Naive thymus-derived CD4-positive, alpha-beta T cell (primary cell): ENCODE results near the gene RPRD2. TPM values are rescaled to one million over a fixed set of nuclear protein-coding genes. Genes with fewer than 3 reads are reported as not detected.
A peak's percentile ranks its signal among the peaks of the same experiment; 100 is the strongest.

ENCODE experiments used
- ATAC-seq: fragments of 150-1000 bp; cut with Tn5 transposase; 2 replicates; pipeline ENCODE4 v1.10.0; 2021; ENCODE audit warnings: mild to moderate bottlenecking, moderate library complexity
- CTCF ChIA-PET: fragments of 350-600 bp; sonication (Branson Sonifier 250); formaldehyde crosslinking; loops from one replicate; lab custom pipeline; 2021; ENCODE audit warnings: antibody characterized with exemption; lab: Charles Lee
- POLR2A ChIA-PET: fragments of 350-600 bp; sonication (Branson Sonifier 250); formaldehyde crosslinking; loops from one replicate; lab custom pipeline; 2021; ENCODE audit warnings: antibody characterized with exemption, inconsistent platforms; lab: Charles Lee
- DNase-seq, 9 donors: peaks; one replicate each; pipeline versions ENCODE4 v3.0.0 to v3.0.0-alpha.2; 2020 to 2022; ENCODE audit warnings: mixed read lengths in 1 of 9
- H3K27ac ChIP-seq: one replicate; pipeline ENCODE4 v1.7.0; 2013; ENCODE audit warnings: mild to moderate bottlenecking, low read depth, low read length, moderate library complexity
- H3K27me3 ChIP-seq, 2 donors: one replicate each; pipeline ENCODE4 v1.7.0; 2013; ENCODE audit warnings: low read length in 2 of 2, mild to moderate bottlenecking in 2 of 2, moderate library complexity in 2 of 2; ENCODE audit not compliant: control insufficient read depth in 2 of 2, insufficient read depth in 2 of 2
- H3K36me3 ChIP-seq, 3 experiments: 1 replicate in 2 of 3; 2 replicates in 1 of 3; pipeline ENCODE4 v1.7.0; 2013; ENCODE audit warnings: low read length in 3 of 3, mild to moderate bottlenecking in 3 of 3, moderate library complexity in 1 of 3; ENCODE audit not compliant: insufficient read depth in 3 of 3, control insufficient read depth in 2 of 3
- H3K4me1 ChIP-seq, 2 donors: one replicate each; pipeline ENCODE4 v1.7.0; 2013; ENCODE audit warnings: low read length in 2 of 2, mild to moderate bottlenecking in 2 of 2, moderate library complexity in 1 of 2; ENCODE audit not compliant: control insufficient read depth in 2 of 2, insufficient read depth in 2 of 2
- H3K4me3 ChIP-seq: 2 replicates; pipeline ENCODE4 v1.7.0; 2013; ENCODE audit warnings: mild to moderate bottlenecking, low read length
- H3K9me3 ChIP-seq, 3 experiments: 1 replicate in 2 of 3; 2 replicates in 1 of 3; pipeline ENCODE4 v1.7.0; 2013; ENCODE audit warnings: low read length in 3 of 3; ENCODE audit not compliant: control insufficient read depth in 2 of 3
- H3K27ac Mint-ChIP-seq, 9 donors: one replicate each; pipeline ENCODE4 v1.8.0; 2020 to 2022; ENCODE audit warnings: mixed read lengths in 9 of 9, mild to moderate bottlenecking in 8 of 9, moderate library complexity in 5 of 9, inconsistent platforms in 2 of 9
- H3K27me3 Mint-ChIP-seq, 5 donors: one replicate each; pipeline ENCODE4 v1.8.0; 2021 to 2022; ENCODE audit warnings: mixed read lengths in 5 of 5, mild to moderate bottlenecking in 1 of 5
- H3K36me3 Mint-ChIP-seq, 5 donors: one replicate each; pipeline ENCODE4 v1.8.0; 2020 to 2022; ENCODE audit warnings: mixed read lengths in 5 of 5, mild to moderate bottlenecking in 3 of 5, inconsistent platforms in 1 of 5
- H3K4me1 Mint-ChIP-seq, 7 donors: one replicate each; pipeline ENCODE4 v1.8.0; 2020 to 2022; ENCODE audit warnings: mixed read lengths in 7 of 7, mild to moderate bottlenecking in 3 of 7, inconsistent platforms in 1 of 7
- H3K4me3 Mint-ChIP-seq, 10 donors: one replicate each; pipeline ENCODE4 v1.8.0; 2020 to 2022; ENCODE audit warnings: mild to moderate bottlenecking in 10 of 10, mixed read lengths in 10 of 10, moderate library complexity in 6 of 10, inconsistent platforms in 2 of 10
- H3K9me3 Mint-ChIP-seq, 11 donors: one replicate each; pipeline ENCODE4 v1.8.0; 2020 to 2022; ENCODE audit warnings: mixed read lengths in 11 of 11, mild to moderate bottlenecking in 4 of 11, inconsistent platforms in 1 of 11, moderate library complexity in 1 of 11
- intact Hi-C, 2 donors: fragments of 100-400 bp; cut with micrococcal nuclease; formaldehyde crosslinking; loops; one replicate each; pipeline ENCODE4 v1.15.1; 2023
- polyA plus RNA-seq, 2 donors: library from polyadenylated mRNA; unstranded; fragments of 300-500 nt; fragmentation: Illumina TruSeq; gene quantifications; one replicate each; pipeline ENCODE4 v1.2.3, GENCODE V29; 2021
- total RNA-seq, 6 experiments: library from RNA in 5 of 6; stranded (reverse) in 5 of 6; gene quantifications; 1 replicate in 5 of 6; 2 replicates in 1 of 6; pipeline ENCODE4 v1.2.3 and lab custom pipeline; 2021 to 2026

The RPRD2 gene
- total and polyA plus RNA-seq, 7 experiments from 2014 or later = 27.5 to 62.2 (median 40.6) TPM

DNA sequence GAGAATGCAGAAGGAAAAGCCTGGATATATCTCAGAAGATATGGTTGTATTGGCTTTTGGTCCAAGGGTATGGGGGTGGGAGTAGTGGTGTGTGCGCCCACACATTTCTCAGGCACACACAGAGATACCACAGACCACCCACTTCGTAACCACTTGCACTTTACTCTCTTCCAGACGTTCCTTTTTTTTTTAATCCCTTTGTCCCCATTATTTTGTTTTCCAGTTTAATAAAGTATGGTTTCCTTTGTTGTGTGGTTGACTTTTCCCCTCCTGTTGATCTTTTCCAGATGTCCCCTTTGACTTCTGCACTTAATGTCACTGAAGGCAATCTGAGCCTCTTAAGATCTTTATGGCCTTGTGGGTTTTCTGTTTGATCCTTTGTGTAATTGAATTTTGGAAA is 112.8 kb downstream of the RPRD2 start:
- no peaks in the 10 kb centered on the region for H3K27me3 ChIP-seq
- H3K9me3 ChIP-seq = no peaks in the 10 kb centered on the region
- Mint-ChIP-seq H3K36me3 (peaks cover 0 to 9% (median 2%) of the 10 kb centered on the region in 5 donors), H3K9me3 (peaks cover 0 to 4% (median 0%) of the 10 kb centered on the region in 11 donors), H3K4me3 (no peak overlapping the region), H3K4me1 (peaks cover 2 to 21% (median 16%) of the 10 kb centered on the region in 7 donors), H3K27me3 (no peaks in the 10 kb centered on the region), H3K27ac (peak overlapping the region in 7 of 9 donors; percentile 2 to 86 (median 73))
- peaks cover 4 to 22% (median 5%) of the 10 kb centered on the region in 3 experiments for H3K36me3 ChIP-seq
- peak overlapping the region; percentile 39 for H3K27ac ChIP-seq
- CTCF ChIA-PET = no interaction called here
- H3K4me1 ChIP-seq = no peaks in the 10 kb centered on the region
- intact Hi-C loops = no loop called here
- no peak for ATAC-seq
- no peak for DNase-seq
- no peak overlapping the region for H3K4me3 ChIP-seq
- POLR2A ChIA-PET = no interaction called here

DNA sequence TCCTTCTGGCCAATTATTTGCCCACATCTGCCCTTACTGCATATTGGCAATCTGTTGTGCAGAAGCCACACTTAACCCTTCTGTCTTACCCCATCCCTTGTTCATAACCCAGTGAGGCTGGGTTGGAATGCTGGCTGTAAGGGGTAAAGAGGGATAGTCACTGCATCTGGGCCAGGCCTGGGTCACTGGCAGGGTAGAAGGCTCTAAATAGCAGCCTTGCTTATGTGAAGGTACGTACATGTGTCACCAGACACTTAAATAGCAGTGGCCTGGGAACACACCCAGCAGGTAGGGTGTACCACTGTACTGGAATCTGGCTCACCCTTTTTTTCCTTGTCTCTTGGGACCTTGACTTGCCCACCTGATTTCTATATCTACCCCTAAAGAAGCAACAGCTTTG is 113.4 kb downstream of the RPRD2 start:
- ATAC-seq = no peak
- Mint-ChIP-seq H3K27ac (peak overlapping the region in 8 of 9 donors; percentile 30 to 86 (median 77)), H3K9me3 (peaks cover 0 to 5% (median 0%) of the 10 kb centered on the region in 11 donors), H3K4me1 (peaks cover 2 to 21% (median 16%) of the 10 kb centered on the region in 7 donors), H3K36me3 (peaks cover 0 to 3% (median 0%) of the 10 kb centered on the region in 5 donors), H3K4me3 (no peak overlapping the region), H3K27me3 (no peaks in the 10 kb centered on the region)
- Histone ChIP-seq H3K4me1 (no peaks in the 10 kb centered on the region), H3K27ac (peak overlapping the region; percentile 39), H3K36me3 (peaks cover 0 to 16% (median under 1%) of the 10 kb centered on the region in 3 experiments), H3K27me3 (no peaks in the 10 kb centered on the region), H3K9me3 (no peaks in the 10 kb centered on the region), H3K4me3 (no peak overlapping the region)
- no peak for DNase-seq
- intact Hi-C loops = no loop called here
- POLR2A ChIA-PET = no interaction called here
- CTCF ChIA-PET = no interaction called here

DNA sequence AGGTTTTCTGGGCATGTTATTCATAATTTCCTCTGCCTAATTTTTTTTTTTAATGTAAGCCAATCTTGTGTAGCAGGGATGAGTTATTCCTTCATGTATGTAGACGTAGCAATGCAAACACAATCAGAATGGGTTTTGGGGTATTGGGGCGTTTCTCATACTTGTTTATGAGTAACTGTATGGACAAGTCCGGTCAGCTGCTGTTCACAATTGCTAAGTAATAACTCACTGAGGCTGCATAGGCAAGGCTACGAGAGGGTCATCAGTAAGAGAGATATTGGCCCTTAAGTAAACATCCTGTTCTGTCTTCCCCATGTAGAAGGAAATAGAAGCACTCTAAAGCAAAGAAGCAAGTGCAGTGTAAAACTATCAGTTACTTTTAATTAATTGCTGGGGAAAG is 113.8 kb downstream of the RPRD2 start:
- H3K9me3 Mint-ChIP-seq = peaks cover 0 to 5% (median 0%) of the 10 kb centered on the region in 11 donors
- Histone ChIP-seq H3K27me3 (no peaks in the 10 kb centered on the region), H3K4me1 (no peaks in the 10 kb centered on the region), H3K9me3 (no peaks in the 10 kb centered on the region), H3K36me3 (peaks cover 0 to 12% (median 0%) of the 10 kb centered on the region in 3 experiments), H3K27ac (peak overlapping the region; percentile 39), H3K4me3 (no peak overlapping the region)
- no peaks in the 10 kb centered on the region for H3K27me3 Mint-ChIP-seq
- H3K36me3 Mint-ChIP-seq = no peaks in the 10 kb centered on the region
- ChIA-PET POLR2A (no interaction called here), CTCF (no interaction called here)
- intact Hi-C loops = no loop called here
- DNase-seq = no peak
- peak overlapping the region in 8 of 9 donors; percentile 30 to 86 (median 77) for H3K27ac Mint-ChIP-seq
- H3K4me3 Mint-ChIP-seq = no peak overlapping the region
- ATAC-seq = peak; percentile 14
- peaks cover 2 to 21% (median 16%) of the 10 kb centered on the region in 7 donors for H3K4me1 Mint-ChIP-seq

DNA sequence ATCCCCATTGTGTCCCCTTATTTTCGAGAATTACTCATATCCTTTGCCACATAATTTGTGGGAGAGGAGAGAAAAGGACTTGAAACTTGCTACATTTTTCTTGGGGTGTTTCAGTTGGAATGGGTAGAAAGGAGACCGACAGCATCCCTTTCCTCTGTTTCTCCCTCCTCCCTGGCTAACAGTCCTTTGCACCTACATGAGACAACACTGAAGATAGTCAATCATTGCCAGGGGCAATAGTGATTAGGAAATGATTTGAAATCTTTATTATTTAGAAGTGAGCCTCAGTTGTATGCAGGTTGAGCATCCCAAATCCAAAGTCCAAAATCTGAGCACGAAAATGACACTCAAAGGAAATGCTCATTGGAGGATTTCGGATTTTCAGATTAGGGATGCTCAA is 115.4 kb downstream of the RPRD2 start:
- POLR2A ChIA-PET = no interaction called here

DNA sequence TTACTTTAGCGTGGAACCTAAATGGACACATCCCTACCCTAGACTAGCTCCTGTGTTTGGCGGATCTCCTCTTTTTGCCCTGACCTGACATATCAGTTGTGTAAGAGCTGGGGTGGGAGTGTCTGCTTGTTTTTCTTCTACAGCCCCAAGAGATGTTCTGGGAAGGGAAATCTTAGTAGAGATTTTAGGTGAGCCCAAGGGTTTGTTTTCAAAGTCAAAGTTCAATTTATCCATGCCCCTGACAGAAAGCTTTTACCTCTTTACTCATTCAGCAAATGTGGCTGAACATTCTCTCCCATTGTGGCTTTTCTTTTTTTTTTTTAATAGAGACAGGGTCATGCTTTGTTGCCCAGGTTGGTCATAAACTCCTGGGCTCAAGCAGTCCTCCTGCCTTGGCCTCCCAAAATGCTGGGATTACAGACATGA is 116.0 kb downstream of the RPRD2 start:
- no peaks in the 10 kb centered on the region for H3K27me3 ChIP-seq
- no peak overlapping the region for H3K27ac ChIP-seq
- H3K9me3 ChIP-seq = no peaks in the 10 kb centered on the region
- no peaks in the 10 kb centered on the region for H3K27me3 Mint-ChIP-seq
- H3K27ac Mint-ChIP-seq = peak overlapping the region in 4 of 9 donors; percentile 3 to 60 (median 24)
- ATAC-seq = no peak
- intact Hi-C loops = loop anchor here in 1 of 2 donors (10.0 kb wide), 1 partner anchor 495 kb away; the partner anchor contains the start of gene CERS2
- H3K4me3 ChIP-seq = no peak overlapping the region
- H3K9me3 Mint-ChIP-seq = peaks cover 0 to 4% (median 0%) of the 10 kb centered on the region in 11 donors
- CTCF ChIA-PET = interaction anchor here (0.6 kb wide), 1 partner anchor 62 kb away, joined by 3 read pairs; no protein-coding TSS in a partner anchor
- no peaks in the 10 kb centered on the region for H3K36me3 Mint-ChIP-seq
- H3K4me1 ChIP-seq = no peaks in the 10 kb centered on the region
- peaks cover 0 to 19% (median 13%) of the 10 kb centered on the region in 7 donors for H3K4me1 Mint-ChIP-seq
- H3K36me3 ChIP-seq = no peaks in the 10 kb centered on the region
- H3K4me3 Mint-ChIP-seq = no peak overlapping the region
- no peak for DNase-seq
- POLR2A ChIA-PET = interaction anchor here (0.5 to 0.7 kb wide), 2 partner anchors 118 to 1283 kb away, joined by 3 to 5 read pairs; partner anchors contain the start of gene MRPL9

More for the DNA sequence above, 115.4 kb downstream of the RPRD2 start:
- H3K27ac ChIP-seq = no peak overlapping the region
- no peak overlapping the region for H3K4me3 ChIP-seq
- no peaks in the 10 kb centered on the region for H3K36me3 Mint-ChIP-seq
- H3K4me3 Mint-ChIP-seq = no peak overlapping the region
- H3K27me3 Mint-ChIP-seq = no peaks in the 10 kb centered on the region
- no peaks in the 10 kb centered on the region for H3K9me3 ChIP-seq
- peaks cover 0 to 4% (median 0%) of the 10 kb centered on the region in 3 experiments for H3K36me3 ChIP-seq
- intact Hi-C loops = no loop called here
- H3K4me1 ChIP-seq = no peaks in the 10 kb centered on the region
- peak overlapping the region in 3 of 9 donors; percentile 2 to 60 (median 38) for H3K27ac Mint-ChIP-seq
- peaks cover 0 to 21% (median 16%) of the 10 kb centered on the region in 7 donors for H3K4me1 Mint-ChIP-seq
- CTCF ChIA-PET = interaction anchor here (0.6 kb wide), 1 partner anchor 1141 kb away, joined by 3 read pairs; no protein-coding TSS in a partner anchor
- peaks cover 0 to 4% (median 0%) of the 10 kb centered on the region in 11 donors for H3K9me3 Mint-ChIP-seq
- DNase-seq (no peak), ATAC-seq (no peak)
- no peaks in the 10 kb centered on the region for H3K27me3 ChIP-seq

DNA sequence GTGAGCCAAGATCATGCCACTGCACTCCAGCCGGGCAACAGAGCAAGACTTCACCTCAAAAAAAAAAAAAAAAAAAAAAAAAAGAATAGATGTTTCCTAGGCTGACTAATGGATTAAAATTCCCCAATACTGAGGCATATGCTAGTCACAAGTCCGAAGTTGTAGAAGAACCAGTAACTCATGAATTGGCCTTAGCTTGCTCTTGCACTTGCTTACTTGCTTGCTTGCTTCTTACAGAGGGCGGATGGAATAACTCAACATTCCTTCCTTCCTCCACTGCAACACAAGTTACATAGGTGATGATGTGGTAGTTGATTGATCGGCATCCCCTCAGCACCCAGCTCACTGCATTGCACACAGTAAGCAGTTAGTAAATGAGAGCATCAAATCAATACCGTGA is 120.5 kb downstream of the RPRD2 start:
- ATAC-seq = no peak
- peaks cover 0 to 7% (median 3%) of the 10 kb centered on the region in 5 donors for H3K36me3 Mint-ChIP-seq
- intact Hi-C loops = loop anchor here in 1 of 2 donors (10.0 kb wide), 1 partner anchor 490 kb away; the partner anchor contains the start of gene CERS2
- H3K27ac ChIP-seq = no peak overlapping the region
- H3K27ac Mint-ChIP-seq = no peak overlapping the region
- ChIA-PET CTCF (no interaction called here), POLR2A (interaction anchor here (0.5 to 1.4 kb wide), 2 partner anchors 14 to 29 kb away, joined by 3 to 4 read pairs; no protein-coding TSS in a partner anchor)
- H3K9me3 ChIP-seq = no peaks in the 10 kb centered on the region
- H3K9me3 Mint-ChIP-seq = peaks cover 0 to 2% (median 0%) of the 10 kb centered on the region in 11 donors
- DNase-seq = no peak
- H3K27me3 ChIP-seq = no peaks in the 10 kb centered on the region
- H3K4me1 Mint-ChIP-seq = peaks cover 5 to 28% (median 25%) of the 10 kb centered on the region in 7 donors
- peaks cover 4 to 8% of the 10 kb centered on the region in 2 donors for H3K4me1 ChIP-seq
- H3K36me3 ChIP-seq = peaks cover 0 to 8% (median 0%) of the 10 kb centered on the region in 3 experiments
- H3K4me3 ChIP-seq = no peak overlapping the region
- no peak overlapping the region for H3K4me3 Mint-ChIP-seq
- H3K27me3 Mint-ChIP-seq = no peaks in the 10 kb centered on the region
